Suppressor macrophage treated with lipopolysaccharide for 1 hour (primary cell): Measurements from ENCODE around the gene TAPT1.

ENCODE experiments used
- DNase-seq, 3 donors: peaks; one replicate each; pipeline ENCODE4 v3.0.0-alpha.2; 2020 to 2022

TAPT1 gene

DNA sequence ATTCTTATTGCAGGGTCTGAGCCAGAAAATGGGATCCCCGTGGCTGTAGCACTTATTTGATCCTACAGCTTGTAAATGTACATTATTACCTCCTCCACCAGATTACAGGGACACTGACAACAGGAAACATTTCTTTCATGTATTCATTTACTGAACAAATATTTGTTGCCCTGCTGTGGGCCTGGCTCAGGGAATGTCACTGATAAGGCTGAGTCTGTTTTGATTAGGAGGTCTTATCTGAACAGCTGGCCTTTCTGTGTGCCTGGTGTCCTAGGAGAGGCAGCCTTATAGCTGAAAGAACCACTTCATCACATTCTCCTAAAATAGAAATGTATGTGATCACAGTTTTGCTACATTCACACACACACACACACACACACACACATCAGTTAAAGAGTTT lies 96.9 kb downstream of the TAPT1 start:
- DNase-seq = no peak

DNA sequence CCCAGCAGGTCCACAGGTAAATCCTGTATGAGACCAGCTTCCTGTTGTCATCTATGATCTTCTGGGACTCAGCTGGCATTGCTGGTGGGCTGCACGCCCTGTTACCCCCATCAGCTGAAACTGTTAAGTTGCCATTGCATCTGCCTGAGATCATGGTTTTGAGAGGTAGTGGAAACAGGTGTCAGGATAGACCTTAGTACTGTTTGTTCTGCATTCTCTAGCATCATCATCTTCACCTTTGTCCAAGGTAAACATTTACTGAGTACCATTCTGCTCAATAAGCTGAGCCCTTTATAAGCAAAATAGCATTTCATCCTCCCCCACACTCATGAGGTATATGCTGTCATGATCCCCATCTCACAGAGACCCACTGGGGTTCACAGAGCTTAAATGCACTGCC lies 99.6 kb downstream of the TAPT1 start:
- DNase-seq = no peak

DNA sequence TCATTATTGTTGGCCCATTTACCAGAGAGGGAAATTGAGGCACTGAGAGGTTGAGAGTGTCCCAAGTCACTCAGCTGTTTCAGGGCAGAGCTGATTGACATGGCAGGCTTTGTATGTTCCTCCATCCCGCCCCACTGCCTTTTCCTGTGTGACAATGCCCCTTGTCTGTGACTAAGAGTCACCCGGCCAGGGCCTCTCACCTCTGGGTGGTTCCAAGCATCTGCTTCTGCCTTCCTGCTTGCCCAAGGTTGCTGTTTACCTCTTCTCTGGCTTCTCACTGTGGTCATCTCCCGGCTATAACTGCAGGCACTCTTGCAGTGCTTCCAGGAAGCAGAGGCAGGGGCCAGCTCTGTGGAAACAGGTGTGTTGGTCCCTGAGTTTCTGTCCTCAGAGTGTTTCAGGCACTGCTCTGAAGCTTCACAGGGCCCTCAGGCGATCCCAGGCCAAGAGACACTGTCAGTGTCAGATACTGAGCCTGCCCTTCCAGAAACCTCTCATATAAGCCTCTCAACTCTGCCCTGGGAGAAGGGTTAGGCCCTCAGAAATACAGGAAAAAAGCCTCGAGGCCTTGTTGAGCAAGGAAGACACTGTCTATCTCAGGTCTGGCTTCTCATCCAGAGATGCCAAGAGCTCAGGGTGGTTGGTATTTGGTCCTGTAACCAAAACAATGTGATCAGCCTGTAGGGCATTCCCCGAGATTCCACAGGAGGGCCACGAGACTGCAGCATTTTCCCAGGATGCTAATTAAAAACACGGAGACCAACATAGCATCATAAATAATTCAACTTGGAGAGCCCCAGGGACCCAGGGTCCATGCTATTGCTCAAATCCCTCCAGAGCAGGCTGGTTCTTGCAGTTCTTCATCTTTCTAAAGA lies 100.5 kb downstream of the TAPT1 start:
- DNase-seq = no peak

- DNase-seq = no peak
These were observed 102.0 kb downstream of the TAPT1 start for GRCh38 chr4:16124232-16124631.

DNA sequence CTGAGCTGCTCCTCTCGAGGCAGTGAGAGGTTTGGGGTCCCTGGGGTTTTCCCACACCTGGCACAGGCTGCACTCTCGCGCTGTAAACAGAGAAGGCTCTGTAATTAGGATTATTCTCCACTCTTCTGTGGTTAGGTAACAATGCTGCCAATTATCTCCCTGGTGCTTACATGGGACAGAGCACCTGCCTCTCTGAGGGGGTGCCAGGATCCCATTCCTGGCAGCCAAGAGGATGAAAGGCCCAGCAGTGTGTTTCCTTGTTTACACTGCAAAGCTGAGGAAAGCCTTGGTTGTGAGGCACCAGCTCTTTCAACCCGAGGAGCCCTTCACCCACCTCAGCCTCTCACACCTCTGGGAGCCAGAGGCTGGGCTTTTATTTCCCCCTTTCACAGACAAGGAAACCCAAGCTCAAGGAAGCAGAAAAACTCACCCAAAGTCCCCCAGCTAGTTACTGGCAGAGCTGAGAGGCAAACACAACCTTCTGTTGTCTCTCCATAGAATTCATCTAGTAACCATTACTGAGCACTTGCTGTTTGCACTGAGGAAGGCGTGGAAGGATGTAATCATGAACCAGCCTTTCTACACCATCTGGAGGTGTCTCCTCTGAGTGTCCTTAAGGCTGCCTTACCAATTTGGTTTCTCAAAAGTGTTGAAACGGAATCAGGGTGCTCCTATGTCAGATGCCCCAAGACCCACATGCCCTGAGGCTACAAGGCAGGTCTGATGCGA lies 102.8 kb downstream of the TAPT1 start:
- DNase-seq = no peak

DNA sequence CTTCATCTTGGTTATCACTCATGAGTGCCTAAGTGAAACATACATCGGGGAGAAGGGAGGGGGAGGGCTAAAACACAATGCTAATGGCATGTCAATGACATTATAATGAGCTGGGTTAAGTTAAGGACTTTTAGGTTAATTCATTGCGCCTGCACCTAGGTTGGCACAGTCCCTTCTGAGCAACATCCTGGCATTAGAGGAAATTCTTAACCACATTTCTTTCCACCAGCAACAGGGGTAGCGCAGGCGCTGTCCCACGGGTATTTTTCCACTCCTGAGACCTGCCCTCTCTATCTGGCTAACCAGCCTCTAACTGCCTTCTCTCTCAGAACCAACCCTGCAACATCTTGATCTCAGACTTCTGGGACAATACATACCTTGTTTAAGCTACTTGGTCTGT lies 103.5 kb downstream of the TAPT1 start:
- DNase-seq = no peak

- peak; percentile 57 to 65 (median 61) for DNase-seq
These were observed 104.0 kb downstream of the TAPT1 start for GRCh38 chr4:16122308-16122711.

- peak; percentile 8 to 30 (median 19) for DNase-seq
These were observed 105.6 kb downstream of the TAPT1 start for GRCh38 chr4:16120720-16121119.

DNA sequence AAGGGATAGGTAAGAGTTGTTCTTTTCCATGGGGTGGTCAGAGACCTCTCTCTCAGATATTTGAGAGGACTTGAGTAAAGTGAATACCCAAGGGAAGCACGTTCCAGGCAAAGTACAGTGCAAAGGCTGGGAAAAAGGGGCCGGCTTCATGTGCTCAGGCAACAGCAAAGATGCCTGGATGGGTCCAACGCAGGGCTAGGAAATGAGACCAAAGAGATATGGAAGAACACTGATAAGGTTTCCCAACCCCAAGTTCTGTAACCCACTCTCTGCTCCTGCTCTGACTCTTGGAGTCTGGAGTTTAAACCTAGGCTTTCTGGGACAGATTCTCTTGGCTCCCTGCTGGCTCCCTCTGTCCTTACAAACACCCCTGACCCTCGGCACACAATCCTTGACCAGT lies 106.3 kb downstream of the TAPT1 start:
- DNase-seq = no peak

DNA sequence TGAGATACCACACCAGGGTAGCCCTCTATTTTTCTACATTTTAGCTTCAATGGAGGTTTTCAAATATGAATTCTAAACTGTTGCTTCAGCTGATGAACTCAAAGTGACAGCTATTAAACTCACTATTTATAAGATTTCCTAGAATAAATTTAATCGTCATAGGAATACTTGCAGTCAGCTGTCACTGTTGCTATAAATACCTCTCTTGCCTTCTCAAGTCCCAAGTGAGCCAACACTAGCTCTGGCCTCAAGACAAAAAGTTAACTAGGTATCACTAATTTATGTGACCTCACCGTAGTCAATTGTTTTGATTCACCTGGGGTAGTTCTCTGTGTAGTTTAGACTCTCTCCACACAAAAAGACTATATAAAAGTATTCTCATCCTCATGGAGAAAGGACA lies 108.2 kb downstream of the TAPT1 start:
- DNase-seq = no peak

- DNase-seq = no peak
These were observed 109.1 kb downstream of the TAPT1 start for GRCh38 chr4:16117164-16117563.

GRCh38 chr4:16116493-16116990 lies 109.7 kb downstream of the TAPT1 start:
- no peak for DNase-seq

- no peak for DNase-seq
These were observed 110.3 kb downstream of the TAPT1 start for GRCh38 chr4:16116019-16116418.

DNA sequence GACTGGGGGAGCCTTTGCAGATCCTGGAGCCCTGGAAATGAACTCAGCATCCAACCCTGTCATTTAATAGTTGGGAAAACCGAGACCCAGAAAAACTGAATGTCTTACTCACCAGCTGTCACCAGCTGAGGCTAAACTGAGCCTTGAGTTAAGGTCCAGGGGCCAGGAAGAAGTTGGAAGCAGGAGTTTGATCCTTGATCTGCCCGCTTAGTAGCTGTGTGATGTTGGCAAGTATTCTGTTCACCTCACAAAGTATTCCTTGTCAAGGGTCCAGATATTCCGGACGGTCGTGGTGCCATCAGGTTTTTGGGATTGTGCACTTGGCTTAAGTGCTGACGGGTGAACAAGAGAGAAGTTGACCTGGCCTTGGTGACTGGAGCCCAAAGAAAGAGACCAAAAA lies 111.7 kb downstream of the TAPT1 start:
- DNase-seq = no peak

DNA sequence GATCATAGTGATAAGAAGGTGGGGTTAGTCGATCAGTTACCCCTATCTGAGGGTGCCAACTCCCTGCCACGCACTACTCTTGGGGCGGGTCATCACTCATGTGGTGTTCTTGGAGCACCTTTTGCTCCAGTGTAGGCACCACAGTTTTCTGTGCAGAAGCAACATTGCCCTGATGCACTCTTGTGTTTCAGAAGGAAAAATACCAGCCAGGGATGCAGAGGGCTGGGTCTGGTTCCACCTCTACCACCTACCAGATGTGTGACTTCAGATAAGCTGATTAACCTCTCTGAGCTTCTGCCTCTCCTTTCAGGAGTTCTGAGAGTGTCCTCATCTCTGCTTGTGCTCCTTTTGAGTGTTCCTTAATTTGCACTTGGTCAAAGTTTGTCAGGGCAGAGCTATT lies 112.5 kb downstream of the TAPT1 start:
- DNase-seq = no peak

- no peak for DNase-seq
These were observed 114.7 kb downstream of the TAPT1 start for GRCh38 chr4:16111533-16111932.

DNA sequence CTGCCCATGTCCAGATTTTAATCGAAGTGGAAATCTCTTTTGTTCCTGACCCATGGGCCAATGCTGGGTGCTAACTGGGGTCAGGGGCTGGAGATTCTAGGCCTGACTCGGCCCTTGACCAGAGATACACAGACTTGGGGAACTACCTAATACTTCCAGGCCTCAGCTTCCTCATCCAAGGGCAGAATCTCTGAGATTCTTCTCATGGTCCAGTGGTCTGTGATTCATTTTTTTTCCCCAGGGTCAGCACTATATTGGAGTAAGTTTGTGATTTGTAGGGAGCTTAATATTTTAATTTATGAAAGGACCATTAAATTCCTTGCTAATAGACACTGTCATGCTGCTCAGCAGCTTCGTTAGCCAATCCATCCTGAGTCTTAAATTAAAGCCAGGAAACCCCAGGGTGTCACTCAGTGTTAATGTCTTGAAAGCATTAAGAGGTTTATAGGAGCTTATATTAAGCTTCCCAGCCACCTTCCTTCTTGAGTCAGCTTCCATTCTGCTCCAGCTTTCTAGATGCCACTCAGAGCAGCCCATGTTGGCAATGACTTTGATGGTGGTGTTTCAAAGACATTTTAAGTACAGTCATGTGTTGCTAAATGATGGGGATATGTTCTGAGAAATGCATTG lies 115.5 kb downstream of the TAPT1 start:
- peak; percentile 16 to 24 (median 17) for DNase-seq
